K562 (cell line): Measurements from ENCODE around the gene BRSK1. TPM values are rescaled to one million over a fixed set of nuclear protein-coding genes. Genes with fewer than 3 reads are reported as not detected.

ENCODE experiments used
- ATAC-seq: fragments of 200-7000 bp; cut with Tn5 transposase; 3 replicates; pipeline ENCODE4 v1.9.1; 2020; ENCODE audit warnings: moderate library complexity
- BruUV-seq: library from RNA; stranded (reverse); fragments of 400-500 nt; replicated peaks from 2 replicates; lab custom pipeline; 2021; lab: Mats Ljungman, UMichigan
- CTCF ChIA-PET: fragments of 300-600 bp; formaldehyde crosslinking; extraction: SDS; loops from one replicate; lab custom pipeline; 2021; ENCODE audit warnings: low intra/inter-chr PET ratio; lab: Yijun Ruan, JAX
- POLR2A ChIA-PET: fragments of 300-600, 350-650 bp; sonication (Branson Sonifier 250); formaldehyde crosslinking; extraction: SDS; loops from one replicate; lab custom pipeline; 2021; ENCODE audit warnings: antibody characterized with exemption, inconsistent platforms; lab: Yijun Ruan, JAX
- DNase-seq, 4 experiments: peaks; one replicate each; pipeline versions ENCODE4 v3.0.0 to v3.0.0-alpha.2; 2011 to 2018; ENCODE audit warnings: low spot score in 3 of 4, mixed read lengths in 3 of 4; ENCODE audit errors: extremely low read depth in 1 of 4
- FAIRE-seq: peaks from 2 replicates; lab custom pipeline; 2011; peaks lifted over from hg19 to GRCh38; lab: Jason Lieb, UNC
- H2AFZ ChIP-seq: 2 replicates; pipeline ENCODE4 v1.6.0; 2011; ENCODE audit warnings: low read depth, low read length, control low read depth, inconsistent platforms
- H3K27ac ChIP-seq: fragments of 200-600 bp; 3 replicates; pipeline ENCODE4 v1.8.0; 2011; ENCODE audit warnings: low read depth, mild to moderate bottlenecking, control low read depth, inconsistent platforms, low read length, moderate library complexity, mixed read lengths; ENCODE audit errors: extremely low read depth
- H3K27me3 ChIP-seq, 2 experiments: fragments of 300-600 bp in 1 of 2; 2 replicates in 1 of 2; 3 replicates in 1 of 2; pipeline versions ENCODE4 v1.6.0 to v1.8.0; 2011; ENCODE audit warnings: inconsistent platforms in 2 of 2, low read length in 2 of 2, mild to moderate bottlenecking in 1 of 2, mixed read lengths in 1 of 2, moderate library complexity in 1 of 2; ENCODE audit not compliant: control insufficient read depth in 2 of 2, insufficient read depth in 2 of 2
- H3K36me3 ChIP-seq: fragments of 300-600 bp; 3 replicates; pipeline ENCODE4 v1.8.0; 2011; ENCODE audit warnings: mild to moderate bottlenecking, low read length, inconsistent platforms; ENCODE audit not compliant: control insufficient read depth, insufficient read depth
- H3K4me1 ChIP-seq, 2 experiments: fragments of 200-600 bp in 1 of 2; replicated peaks in 1 of 2; 2 replicates in 1 of 2; 3 replicates in 1 of 2; pipeline versions ENCODE4 v1.5.1 to v1.8.0; 2011; ENCODE audit warnings: inconsistent platforms in 2 of 2, low read length in 2 of 2, mild to moderate bottlenecking in 1 of 2, mixed read lengths in 1 of 2, moderate library complexity in 1 of 2; ENCODE audit not compliant: control insufficient read depth in 2 of 2, insufficient read depth in 2 of 2
- H3K4me2 ChIP-seq: 2 replicates; pipeline ENCODE4 v1.6.1; 2011; ENCODE audit warnings: low read length, control low read depth, inconsistent platforms, mixed read lengths; ENCODE audit not compliant: insufficient read depth
- H3K4me3 ChIP-seq: fragments of 200-600 bp; sonication (generic), shearing (Covaris generic); 2 replicates; pipeline ENCODE4 v1.5.1; 2016; ENCODE audit warnings: control low read depth, inconsistent platforms
- H3K79me2 ChIP-seq: fragments of 200-600 bp; 3 replicates; pipeline ENCODE4 v1.8.0; 2011; ENCODE audit warnings: low read length, inconsistent platforms; ENCODE audit not compliant: control insufficient read depth, insufficient read depth
- H3K9ac ChIP-seq, 2 experiments: 2 replicates each; pipeline versions ENCODE4 v1.6.0 to v1.6.1; 2011; ENCODE audit warnings: low read depth in 2 of 2, low read length in 2 of 2, control low read depth in 1 of 2, inconsistent platforms in 1 of 2, mild to moderate bottlenecking in 1 of 2, mixed read lengths in 1 of 2; ENCODE audit not compliant: insufficient read depth in 1 of 2
- H3K9me1 ChIP-seq: one replicate; pipeline ENCODE4 v1.6.0; 2011; ENCODE audit warnings: inconsistent platforms, mild to moderate bottlenecking, low read length, moderate library complexity; ENCODE audit not compliant: control insufficient read depth, insufficient read depth
- H3K9me3 ChIP-seq: replicated peaks from 2 replicates; pipeline ENCODE4 v1.5.1; 2011; ENCODE audit warnings: low read depth, low read length, inconsistent platforms; ENCODE audit not compliant: control insufficient read depth, insufficient read depth
- H4K20me1 ChIP-seq: replicated peaks from 2 replicates; pipeline ENCODE4 v1.6.1; 2011; ENCODE audit warnings: low read length, inconsistent platforms, mixed read lengths; ENCODE audit not compliant: control insufficient read depth, insufficient read depth
- BCOR ChIP-seq: fragments of 450-650 bp; IDR thresholded peaks from 2 replicates; pipeline ENCODE4 v1.6.1; 2016
- BRD4 ChIP-seq: fragments of 200-600 bp; sonication (generic); IDR thresholded peaks from 2 replicates; pipeline ENCODE4 v1.6.1; 2017; ENCODE audit warnings: inconsistent platforms
- DPF2 ChIP-seq: fragments of 450-650 bp; IDR thresholded peaks from 2 replicates; pipeline ENCODE4 v1.6.1; 2016
- ETS2 ChIP-seq: IDR thresholded peaks from 2 replicates; pipeline ENCODE4 v1.6.1; 2016; ENCODE audit warnings: borderline replicate concordance, missing genetic modification characterization, mild to moderate bottlenecking, moderate library complexity, missing compliant biosample characterization; ENCODE audit not compliant: poor library complexity, severe bottlenecking
- whole genome bisulfite sequencing: fragments of 100-300 bp; shearing (Covaris generic); methylation state at CpG from one replicate; pipeline ENCODE4 v1.1.6; 2016; ENCODE audit warnings: low coverage, mixed read lengths; ENCODE audit not compliant: insufficient coverage; ENCODE audit errors: missing lambda C conversion rate; 5-methylcytosine and 5-hydroxymethylcytosine counted together
- in situ Hi-C: fragments of 300-500 bp; cut with MboI; formaldehyde crosslinking; loops from 4 replicates; pipeline ENCODE4 v1.15.0; 2018; ENCODE audit warnings: inconsistent platforms, mixed read lengths
- intact Hi-C: fragments of 100-400 bp; cut with micrococcal nuclease; formaldehyde crosslinking; loops from 2 replicates; pipeline ENCODE4 v1.14.2; 2022
- polyA plus RNA-seq, 8 experiments: library from polyadenylated mRNA; depleted of rRNA in 4 of 8; stranded (reverse) in 5 of 8; unstranded in 3 of 8; fragments of >200 nt; fragmentation: Nextera tagmentation in 2 of 8; fragmentation: Illumina TruSeq in 1 of 8; extraction: Ambion mirVana in 2 of 8; extraction: Trizol in 1 of 8; gene quantifications; 2 replicates each; pipeline versions ENCODE4 v1.2.1 to v1.2.3, GENCODE V29; 2011 to 2014; ENCODE audit warnings: inconsistent platforms in 1 of 8, missing spikeins in 1 of 8
- total RNA-seq, 7 experiments: library from RNA; depleted of rRNA in 6 of 7; stranded (reverse); fragments of >200 nt in 6 of 7; fragmentation: Illumina TruSeq in 2 of 7; extraction: Trizol in 2 of 7; gene quantifications; 2 replicates each; pipeline versions ENCODE4 v1.2.1 to v1.2.3, GENCODE V29; 2011 to 2021; ENCODE audit warnings: low replicate concordance in 1 of 7
- TF ChIP-seq, protein P1 (sequence below): sonication (generic); formaldehyde crosslinking; IDR thresholded peaks from 2 replicates; pipeline ENCODE4 v1.4.0; 2020; ENCODE audit warnings: mild to moderate bottlenecking, missing genetic modification reagents
- TF ChIP-seq, protein P2 (sequence below), 2 experiments: fragments of 200-800 bp in 1 of 2; sonication (Bioruptor generic) in 1 of 2; sonication (generic) in 1 of 2; formaldehyde crosslinking in 1 of 2; IDR thresholded peaks in 1 of 2; conservative IDR thresholded peaks in 1 of 2; 2 replicates each; pipeline versions ENCODE4 v1.5.0 to v1.6.1; 2016 to 2020; ENCODE audit warnings: missing compliant biosample characterization in 1 of 2, missing genetic modification characterization in 1 of 2, missing genetic modification reagents in 1 of 2

Gene BRSK1
- total and polyA plus RNA-seq, 9 of the 15 experiments (the other 6 are each of a cell fraction or from before 2014, with no cell fraction given), result 1.7 to 9.3 (median 3.8) TPM; not detected in 2

DNA sequence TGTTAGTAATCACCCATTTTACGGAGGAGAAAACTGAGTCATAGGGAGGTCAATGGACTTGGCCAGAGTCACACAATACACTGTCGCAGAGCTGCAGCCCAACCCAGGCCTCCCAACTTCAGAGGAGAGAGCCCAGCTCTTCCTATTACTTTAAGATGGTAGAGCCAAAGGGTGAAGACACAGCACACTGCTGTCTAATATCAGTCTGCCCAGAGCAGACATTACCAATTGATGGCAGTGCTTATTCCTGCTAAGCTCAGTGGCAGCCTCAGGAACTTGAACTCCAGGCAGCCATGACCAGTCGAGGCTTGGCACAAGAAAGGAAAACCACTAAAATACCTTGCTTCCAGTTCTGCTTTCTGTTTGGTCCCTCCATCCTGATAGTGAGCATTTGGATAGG, 22.9 kb downstream of the BRSK1 start:
- no TSS peak for BruUV-seq
- no peak overlapping the region for H3K9ac ChIP-seq
- no peaks in the 10 kb centered on the region for H3K9me1 ChIP-seq
- no peaks in the 10 kb centered on the region for H3K27me3 ChIP-seq
- CTCF ChIA-PET, result no interaction called here
- no peak for ATAC-seq
- no peaks in the 10 kb centered on the region; the same call in 1 of the 2 replicates for H3K9me3 ChIP-seq
- H2AFZ ChIP-seq, result no peak overlapping the region
- POLR2A ChIA-PET, result interaction anchor here (1.0 to 1.1 kb wide), 2 partner anchors 12 to 101 kb away, joined by 3 read pairs; partner anchors contain the start of gene UBE2S
- 59% methylated on average over 3 of the region's 3 CpGs for WGBS
- no peak overlapping the region for H3K27ac ChIP-seq
- no peaks in the 10 kb centered on the region for H3K79me2 ChIP-seq
- peaks cover 5% of the 10 kb centered on the region; the same call in 1 of the 3 replicates for H3K36me3 ChIP-seq
- TF ChIP-seq, protein P1, sequence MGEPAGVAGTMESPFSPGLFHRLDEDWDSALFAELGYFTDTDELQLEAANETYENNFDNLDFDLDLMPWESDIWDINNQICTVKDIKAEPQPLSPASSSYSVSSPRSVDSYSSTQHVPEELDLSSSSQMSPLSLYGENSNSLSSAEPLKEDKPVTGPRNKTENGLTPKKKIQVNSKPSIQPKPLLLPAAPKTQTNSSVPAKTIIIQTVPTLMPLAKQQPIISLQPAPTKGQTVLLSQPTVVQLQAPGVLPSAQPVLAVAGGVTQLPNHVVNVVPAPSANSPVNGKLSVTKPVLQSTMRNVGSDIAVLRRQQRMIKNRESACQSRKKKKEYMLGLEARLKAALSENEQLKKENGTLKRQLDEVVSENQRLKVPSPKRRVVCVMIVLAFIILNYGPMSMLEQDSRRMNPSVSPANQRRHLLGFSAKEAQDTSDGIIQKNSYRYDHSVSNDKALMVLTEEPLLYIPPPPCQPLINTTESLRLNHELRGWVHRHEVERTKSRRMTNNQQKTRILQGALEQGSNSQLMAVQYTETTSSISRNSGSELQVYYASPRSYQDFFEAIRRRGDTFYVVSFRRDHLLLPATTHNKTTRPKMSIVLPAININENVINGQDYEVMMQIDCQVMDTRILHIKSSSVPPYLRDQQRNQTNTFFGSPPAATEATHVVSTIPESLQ (CRISPR knock-in tag), result no peak
- no peak for TF ChIP-seq ETS2 (tag)
- 0 out of 2 replicates have a peak, but pooled peaks have one; percentile 31 for TF ChIP-seq BCOR
- TF ChIP-seq BRD4, result no peak
- no peak for TF ChIP-seq DPF2
- TF ChIP-seq, protein P2, sequence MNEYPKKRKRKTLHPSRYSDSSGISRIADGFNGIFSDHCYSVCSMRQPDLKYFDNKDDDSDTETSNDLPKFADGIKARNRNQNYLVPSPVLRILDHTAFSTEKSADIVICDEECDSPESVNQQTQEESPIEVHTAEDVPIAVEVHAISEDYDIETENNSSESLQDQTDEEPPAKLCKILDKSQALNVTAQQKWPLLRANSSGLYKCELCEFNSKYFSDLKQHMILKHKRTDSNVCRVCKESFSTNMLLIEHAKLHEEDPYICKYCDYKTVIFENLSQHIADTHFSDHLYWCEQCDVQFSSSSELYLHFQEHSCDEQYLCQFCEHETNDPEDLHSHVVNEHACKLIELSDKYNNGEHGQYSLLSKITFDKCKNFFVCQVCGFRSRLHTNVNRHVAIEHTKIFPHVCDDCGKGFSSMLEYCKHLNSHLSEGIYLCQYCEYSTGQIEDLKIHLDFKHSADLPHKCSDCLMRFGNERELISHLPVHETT (CRISPR knock-in tag; conservative IDR thresholded peaks at IDR 0.05 in 1 of 2, IDR thresholded peaks at IDR 0.05 in 1 of 2), result no peak
- H3K4me2 ChIP-seq, result no peak overlapping the region
- no peak for DNase-seq
- in situ Hi-C loops (no loop called here), intact Hi-C loops (no loop called here)
- peaks cover 0 to 46% of the 10 kb centered on the region in 2 experiments; a peak in 3 of 5 replicates for H3K4me1 ChIP-seq
- no peak for FAIRE-seq
- no peak overlapping the region for H3K4me3 ChIP-seq
- H4K20me1 ChIP-seq, result no peaks in the 10 kb centered on the region
